HepG2 (cell line): ENCODE results near the gene LZTS2. TPM values are rescaled to one million over a fixed set of nuclear protein-coding genes. Genes with fewer than 3 reads are reported as not detected.

ENCODE experiments used
- ARNT ChIP-seq: fragments of 450-650 bp; IDR thresholded peaks from 2 replicates; pipeline ENCODE4 v1.6.1; 2017
- FOXM1 ChIP-seq: sonication (generic); formaldehyde crosslinking; IDR thresholded peaks from 2 replicates; pipeline ENCODE4 v1.5.0; 2020; ENCODE audit warnings: missing genetic modification reagents
- GABPB1 ChIP-seq: IDR thresholded peaks from 2 replicates; pipeline ENCODE4 v1.6.1; 2016; ENCODE audit warnings: mild to moderate bottlenecking, missing genetic modification reagents, moderate library complexity, missing compliant biosample characterization
- GATAD1 ChIP-seq: IDR thresholded peaks from 2 replicates; pipeline ENCODE4 v1.6.1; 2016; ENCODE audit warnings: missing genetic modification reagents, missing compliant biosample characterization
- MED1 ChIP-seq: sonication (generic); formaldehyde crosslinking; IDR thresholded peaks from 2 replicates; pipeline ENCODE4 v1.4.0; 2020; ENCODE audit warnings: missing genetic modification reagents
- MIXL1 ChIP-seq: IDR thresholded peaks from 2 replicates; pipeline ENCODE4 v1.6.1; 2016
- MLLT10 ChIP-seq: sonication (generic); formaldehyde crosslinking; IDR thresholded peaks from 2 replicates; pipeline ENCODE4 v1.4.0; 2020; ENCODE audit warnings: missing genetic modification reagents
- NFE2 ChIP-seq: sonication (generic); formaldehyde crosslinking; IDR thresholded peaks from 2 replicates; pipeline ENCODE4 v1.4.0; 2020; ENCODE audit warnings: missing genetic modification reagents
- ONECUT2 ChIP-seq: sonication (generic); formaldehyde crosslinking; IDR thresholded peaks from 2 replicates; pipeline ENCODE4 v1.4.0; 2020; ENCODE audit warnings: missing genetic modification reagents
- PHF21A ChIP-seq: sonication (generic); formaldehyde crosslinking; IDR thresholded peaks from 2 replicates; pipeline ENCODE4 v1.5.0; 2020; ENCODE audit warnings: mild to moderate bottlenecking, missing genetic modification reagents
- SIX1 ChIP-seq: sonication (generic); formaldehyde crosslinking; IDR thresholded peaks from 2 replicates; pipeline ENCODE4 v1.4.0; 2020; ENCODE audit warnings: missing genetic modification reagents, borderline replicate concordance
- SOX6 ChIP-seq, 2 experiments: fragments of 450-650 bp in 1 of 2; sonication (generic) in 1 of 2; formaldehyde crosslinking in 1 of 2; IDR thresholded peaks; 2 replicates each; pipeline versions ENCODE4 v1.4.0 to v1.6.1; 2017 to 2020; ENCODE audit warnings: antibody characterized with exemption in 1 of 2, mild to moderate bottlenecking in 1 of 2, missing genetic modification reagents in 1 of 2
- TCF7 ChIP-seq: sonication (generic); IDR thresholded peaks from 2 replicates; pipeline ENCODE4 v1.6.1; 2016; ENCODE audit warnings: antibody characterized with exemption, low read depth
- U2AF2 ChIP-seq: fragments of 200-400 bp; formaldehyde crosslinking; IDR thresholded peaks from 2 replicates; pipeline ENCODE4 v1.6.1; 2017; ENCODE audit warnings: low read depth, mild to moderate bottlenecking, low read length
- ZBTB1 ChIP-seq: sonication (generic); formaldehyde crosslinking; IDR thresholded peaks from 2 replicates; pipeline ENCODE4 v1.4.0; 2020; ENCODE audit warnings: missing genetic modification reagents, borderline replicate concordance
- ZBTB20 ChIP-seq: sonication (generic); formaldehyde crosslinking; IDR thresholded peaks from 2 replicates; pipeline ENCODE4 v1.8.1; 2023; ENCODE audit warnings: missing genetic modification reagents, low read depth, mild to moderate bottlenecking, borderline replicate concordance
- ZNF33A ChIP-seq: sonication (generic); formaldehyde crosslinking; IDR thresholded peaks from 2 replicates; pipeline ENCODE4 v1.5.1; 2020; ENCODE audit warnings: missing genetic modification reagents, mild to moderate bottlenecking, moderate library complexity, borderline replicate concordance
- ZNF580 ChIP-seq: IDR thresholded peaks from 2 replicates; pipeline ENCODE4 v1.6.1; 2016; ENCODE audit warnings: low read depth, borderline replicate concordance
- ZNF737 ChIP-seq: sonication (generic); formaldehyde crosslinking; IDR thresholded peaks from 2 replicates; pipeline ENCODE4 v1.5.0; 2020; ENCODE audit warnings: missing genetic modification reagents, mild to moderate bottlenecking, borderline replicate concordance
- polyA plus RNA-seq, 8 experiments: library from polyadenylated mRNA; depleted of rRNA in 3 of 8; stranded (reverse) in 7 of 8; unstranded in 1 of 8; fragments of >200 nt; fragmentation: Illumina TruSeq in 4 of 8; extraction: Trizol in 4 of 8; gene quantifications; 2 replicates each; pipeline versions ENCODE4 v1.2.1 to v1.2.3, GENCODE V29; 2011 to 2016; ENCODE audit warnings: low read depth in 4 of 8, missing spikeins in 1 of 8, mixed read lengths in 1 of 8; ENCODE audit not compliant: insufficient read depth in 1 of 8
- total RNA-seq, 5 experiments: library from RNA; depleted of rRNA; stranded (reverse); fragments of >200 nt; fragmentation: Illumina TruSeq; extraction: Trizol; gene quantifications; 2 replicates each; pipeline ENCODE4 v1.2.3, GENCODE V29; 2016; ENCODE audit warnings: low read depth in 1 of 5
- TF ChIP-seq, protein P1 (sequence below): sonication (generic); formaldehyde crosslinking; IDR thresholded peaks from 2 replicates; pipeline ENCODE4 v1.4.0; 2020; ENCODE audit warnings: missing genetic modification reagents
- TF ChIP-seq, protein P2 (sequence below): sonication (generic); formaldehyde crosslinking; conservative IDR thresholded peaks from 2 replicates; pipeline ENCODE4 v1.8.1; 2023; ENCODE audit warnings: missing genetic modification reagents
- TF ChIP-seq, protein P3 (sequence below): sonication (generic); formaldehyde crosslinking; IDR thresholded peaks from 2 replicates; pipeline ENCODE4 v1.9.0; 2021; ENCODE audit warnings: missing genetic modification reagents, mild to moderate bottlenecking, borderline replicate concordance
- TF ChIP-seq, protein P4 (sequence below): IDR thresholded peaks from 2 replicates; pipeline ENCODE4 v1.6.1; 2018; ENCODE audit warnings: missing genetic modification reagents
- TF ChIP-seq, protein P5 (sequence below): sonication (generic); formaldehyde crosslinking; IDR thresholded peaks from 2 replicates; pipeline ENCODE4 v1.8.1; 2023; ENCODE audit warnings: mild to moderate bottlenecking, missing genetic modification reagents, borderline replicate concordance
- TF ChIP-seq, protein P6 (sequence below): sonication (generic); formaldehyde crosslinking; IDR thresholded peaks from 2 replicates; pipeline ENCODE4 v1.4.0; 2020; ENCODE audit warnings: missing genetic modification reagents, low read depth, mild to moderate bottlenecking, borderline replicate concordance

Gene LZTS2
- total and polyA plus RNA-seq, 2 of the 13 experiments (the other 11 are each of a cell fraction or from before 2014, with no cell fraction given), result 43.6 to 65.6 TPM

GRCh38 chr10:101018118-101018599, 18.6 kb downstream of the LZTS2 start (continued):
- TF ChIP-seq, protein P1, sequence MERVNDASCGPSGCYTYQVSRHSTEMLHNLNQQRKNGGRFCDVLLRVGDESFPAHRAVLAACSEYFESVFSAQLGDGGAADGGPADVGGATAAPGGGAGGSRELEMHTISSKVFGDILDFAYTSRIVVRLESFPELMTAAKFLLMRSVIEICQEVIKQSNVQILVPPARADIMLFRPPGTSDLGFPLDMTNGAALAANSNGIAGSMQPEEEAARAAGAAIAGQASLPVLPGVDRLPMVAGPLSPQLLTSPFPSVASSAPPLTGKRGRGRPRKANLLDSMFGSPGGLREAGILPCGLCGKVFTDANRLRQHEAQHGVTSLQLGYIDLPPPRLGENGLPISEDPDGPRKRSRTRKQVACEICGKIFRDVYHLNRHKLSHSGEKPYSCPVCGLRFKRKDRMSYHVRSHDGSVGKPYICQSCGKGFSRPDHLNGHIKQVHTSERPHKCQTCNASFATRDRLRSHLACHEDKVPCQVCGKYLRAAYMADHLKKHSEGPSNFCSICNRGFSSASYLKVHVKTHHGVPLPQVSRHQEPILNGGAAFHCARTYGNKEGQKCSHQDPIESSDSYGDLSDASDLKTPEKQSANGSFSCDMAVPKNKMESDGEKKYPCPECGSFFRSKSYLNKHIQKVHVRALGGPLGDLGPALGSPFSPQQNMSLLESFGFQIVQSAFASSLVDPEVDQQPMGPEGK (CRISPR knock-in tag), result 0 out of 2 replicates have a peak, but pooled peaks have one; percentile 5
- TF ChIP-seq ZNF580 (CRISPR knock-in tag), result no peak
- no peak for TF ChIP-seq ARNT
- TF ChIP-seq MLLT10 (CRISPR knock-in tag), result no peak
- TF ChIP-seq SOX6 (IDR thresholded peaks at IDR 0.05), result no peak
- no peak for TF ChIP-seq SOX6 (CRISPR knock-in tag; IDR thresholded peaks at IDR 0.05)
- no peak for TF ChIP-seq ZNF33A
- no peak for TF ChIP-seq ZNF737 (CRISPR knock-in tag)
- TF ChIP-seq, protein P2, sequence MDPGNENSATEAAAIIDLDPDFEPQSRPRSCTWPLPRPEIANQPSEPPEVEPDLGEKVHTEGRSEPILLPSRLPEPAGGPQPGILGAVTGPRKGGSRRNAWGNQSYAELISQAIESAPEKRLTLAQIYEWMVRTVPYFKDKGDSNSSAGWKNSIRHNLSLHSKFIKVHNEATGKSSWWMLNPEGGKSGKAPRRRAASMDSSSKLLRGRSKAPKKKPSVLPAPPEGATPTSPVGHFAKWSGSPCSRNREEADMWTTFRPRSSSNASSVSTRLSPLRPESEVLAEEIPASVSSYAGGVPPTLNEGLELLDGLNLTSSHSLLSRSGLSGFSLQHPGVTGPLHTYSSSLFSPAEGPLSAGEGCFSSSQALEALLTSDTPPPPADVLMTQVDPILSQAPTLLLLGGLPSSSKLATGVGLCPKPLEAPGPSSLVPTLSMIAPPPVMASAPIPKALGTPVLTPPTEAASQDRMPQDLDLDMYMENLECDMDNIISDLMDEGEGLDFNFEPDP (CRISPR knock-in tag), result no peak
- TF ChIP-seq U2AF2, result no peak
- no peak for TF ChIP-seq NFE2 (CRISPR knock-in tag)
- TF ChIP-seq, protein P3, sequence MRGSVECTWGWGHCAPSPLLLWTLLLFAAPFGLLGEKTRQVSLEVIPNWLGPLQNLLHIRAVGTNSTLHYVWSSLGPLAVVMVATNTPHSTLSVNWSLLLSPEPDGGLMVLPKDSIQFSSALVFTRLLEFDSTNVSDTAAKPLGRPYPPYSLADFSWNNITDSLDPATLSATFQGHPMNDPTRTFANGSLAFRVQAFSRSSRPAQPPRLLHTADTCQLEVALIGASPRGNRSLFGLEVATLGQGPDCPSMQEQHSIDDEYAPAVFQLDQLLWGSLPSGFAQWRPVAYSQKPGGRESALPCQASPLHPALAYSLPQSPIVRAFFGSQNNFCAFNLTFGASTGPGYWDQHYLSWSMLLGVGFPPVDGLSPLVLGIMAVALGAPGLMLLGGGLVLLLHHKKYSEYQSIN, result no peak
- TF ChIP-seq ZBTB1 (CRISPR knock-in tag), result no peak
- TF ChIP-seq, protein P4, sequence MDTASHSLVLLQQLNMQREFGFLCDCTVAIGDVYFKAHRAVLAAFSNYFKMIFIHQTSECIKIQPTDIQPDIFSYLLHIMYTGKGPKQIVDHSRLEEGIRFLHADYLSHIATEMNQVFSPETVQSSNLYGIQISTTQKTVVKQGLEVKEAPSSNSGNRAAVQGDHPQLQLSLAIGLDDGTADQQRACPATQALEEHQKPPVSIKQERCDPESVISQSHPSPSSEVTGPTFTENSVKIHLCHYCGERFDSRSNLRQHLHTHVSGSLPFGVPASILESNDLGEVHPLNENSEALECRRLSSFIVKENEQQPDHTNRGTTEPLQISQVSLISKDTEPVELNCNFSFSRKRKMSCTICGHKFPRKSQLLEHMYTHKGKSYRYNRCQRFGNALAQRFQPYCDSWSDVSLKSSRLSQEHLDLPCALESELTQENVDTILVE (CRISPR knock-in tag), result no peak
- no peak for TF ChIP-seq ONECUT2 (CRISPR knock-in tag)
- TF ChIP-seq ZBTB20 (CRISPR knock-in tag), result no peak
- TF ChIP-seq SIX1 (CRISPR knock-in tag), result no peak
- TF ChIP-seq, protein P5, sequence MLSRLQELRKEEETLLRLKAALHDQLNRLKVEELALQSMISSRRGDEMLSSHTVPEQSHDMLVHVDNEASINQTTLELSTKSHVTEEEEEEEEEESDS (CRISPR knock-in tag), result 0 out of 2 replicates have a peak, but pooled peaks have one; percentile 10
- no peak for TF ChIP-seq GABPB1
- TF ChIP-seq, protein P6, sequence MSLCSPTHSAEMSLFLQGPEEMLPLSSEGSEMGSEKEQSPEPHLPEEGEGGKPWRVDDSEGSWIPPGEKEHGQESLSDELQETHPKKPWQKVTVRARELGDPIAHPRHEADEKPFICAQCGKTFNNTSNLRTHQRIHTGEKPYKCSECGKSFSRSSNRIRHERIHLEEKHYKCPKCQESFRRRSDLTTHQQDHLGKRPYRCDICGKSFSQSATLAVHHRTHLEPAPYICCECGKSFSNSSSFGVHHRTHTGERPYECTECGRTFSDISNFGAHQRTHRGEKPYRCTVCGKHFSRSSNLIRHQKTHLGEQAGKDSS (CRISPR knock-in tag), result no peak
- TF ChIP-seq TCF7, result no peak
- no peak for TF ChIP-seq MIXL1 (CRISPR knock-in tag)
- no peak for TF ChIP-seq PHF21A
- 0 out of 2 replicates have a peak, but pooled peaks have one; percentile 19 for TF ChIP-seq MED1 (CRISPR knock-in tag)
- no peak for TF ChIP-seq FOXM1 (CRISPR knock-in tag)
- TF ChIP-seq GATAD1 (CRISPR knock-in tag), result no peak
